Immature natural killer cell (primary cell): Measurements from ENCODE around the gene TREM2. TPM values are rescaled to one million over a fixed set of nuclear protein-coding genes. Genes with fewer than 3 reads are reported as not detected.

Experiments used
- DNase-seq, 3 donors: peaks; one replicate each; pipeline ENCODE4 v3.0.0; 2022; ENCODE audit warnings: mixed read lengths in 1 of 3
- H3K27ac Mint-ChIP-seq, 6 donors: one replicate each; pipeline ENCODE4 v1.8.0; 2020; ENCODE audit warnings: mixed read lengths in 6 of 6, mild to moderate bottlenecking in 5 of 6, inconsistent platforms in 4 of 6, moderate library complexity in 3 of 6
- H3K27me3 Mint-ChIP-seq, 3 donors: one replicate each; pipeline ENCODE4 v1.8.0; 2020 to 2021; ENCODE audit warnings: low read depth in 3 of 3, mild to moderate bottlenecking in 3 of 3, mixed read lengths in 3 of 3, moderate library complexity in 3 of 3, inconsistent platforms in 1 of 3
- H3K36me3 Mint-ChIP-seq, 3 donors: one replicate each; pipeline ENCODE4 v1.8.0; 2020; ENCODE audit warnings: mixed read lengths in 3 of 3, inconsistent platforms in 2 of 3, mild to moderate bottlenecking in 2 of 3
- H3K4me1 Mint-ChIP-seq, 2 donors: one replicate each; pipeline ENCODE4 v1.8.0; 2020; ENCODE audit warnings: inconsistent platforms in 2 of 2, mild to moderate bottlenecking in 2 of 2, mixed read lengths in 2 of 2, moderate library complexity in 1 of 2
- H3K4me3 Mint-ChIP-seq, 5 donors: one replicate each; pipeline ENCODE4 v1.8.0; 2020; ENCODE audit warnings: mild to moderate bottlenecking in 5 of 5, mixed read lengths in 5 of 5, inconsistent platforms in 3 of 5, moderate library complexity in 3 of 5
- H3K9me3 Mint-ChIP-seq, 6 donors: one replicate each; pipeline ENCODE4 v1.8.0; 2020; ENCODE audit warnings: mild to moderate bottlenecking in 6 of 6, mixed read lengths in 6 of 6, inconsistent platforms in 4 of 6, moderate library complexity in 3 of 6
- polyA plus RNA-seq, 3 donors: library from polyadenylated mRNA; unstranded; fragments of 300-500 nt; fragmentation: Illumina TruSeq; gene quantifications; one replicate each; pipeline ENCODE4 v1.2.3, GENCODE V29; 2021

TREM2 gene
- polyA plus RNA-seq, 3 donors from 2014 or later: not detected

- Mint-ChIP-seq H3K4me1 (no peaks in the 10 kb centered on the region), H3K9me3 (peaks cover 0 to 1% (median 0%) of the 10 kb centered on the region in 6 donors), H3K4me3 (no peak overlapping the region), H3K27ac (no peak overlapping the region), H3K36me3 (peaks cover 0 to 4% (median 0%) of the 10 kb centered on the region in 3 donors), H3K27me3 (peaks cover 2 to 7% (median 5%) of the 10 kb centered on the region in 3 donors)
- no peak for DNase-seq
Measured at GRCh38 chr6:41156771-41157170, 6.1 kb downstream of the TREM2 start.

- peaks cover 0 to 4% (median 0%) of the 10 kb centered on the region in 3 donors for H3K36me3 Mint-ChIP-seq
- no peak overlapping the region for H3K4me3 Mint-ChIP-seq
- H3K27me3 Mint-ChIP-seq: peaks cover 2 to 7% (median 5%) of the 10 kb centered on the region in 3 donors
- H3K4me1 Mint-ChIP-seq: no peaks in the 10 kb centered on the region
- H3K27ac Mint-ChIP-seq: no peak overlapping the region
- H3K9me3 Mint-ChIP-seq: peaks cover 0 to 1% (median 0%) of the 10 kb centered on the region in 6 donors
- DNase-seq: no peak
Measured at GRCh38 chr6:41156001-41156400, 6.9 kb downstream of the TREM2 start.

- no peaks in the 10 kb centered on the region for H3K4me1 Mint-ChIP-seq
Measured at GRCh38 chr6:41155132-41155805, 7.6 kb downstream of the TREM2 start.

GRCh38 chr6:41153992-41154625 lies 8.8 kb downstream of the TREM2 start, which contains the start of gene TREML1:
TREML1 (minus strand) TSS chr6:41154347; CDS start chr6:41154288, 59 bp downstream.
- Mint-ChIP-seq H3K4me1 (no peaks in the 10 kb centered on the region), H3K27ac (no peak within 1 kb of the TSS), H3K9me3 (peaks cover 0 to 1% (median 0%) of the 10 kb centered on the region in 6 donors), H3K27me3 (peaks cover 0 to 8% (median 5%) of the 10 kb centered on the region in 3 donors), H3K36me3 (peaks cover 0 to 8% (median 0%) of the 10 kb centered on the region in 3 donors), H3K4me3 (no peak within 1 kb of the TSS)
- no peak for DNase-seq

More at GRCh38 chr6:41155132-41155805, 7.6 kb downstream of the TREM2 start:
- Mint-ChIP-seq H3K27me3 (peaks cover 0 to 10% (median 5%) of the 10 kb centered on the region in 3 donors), H3K9me3 (peaks cover 0 to 1% (median 0%) of the 10 kb centered on the region in 6 donors), H3K36me3 (peaks cover 0 to 4% (median 0%) of the 10 kb centered on the region in 3 donors), H3K27ac (no peak overlapping the region), H3K4me3 (no peak overlapping the region)
- no peak for DNase-seq

- no peak overlapping the region for H3K27ac Mint-ChIP-seq
- no peak overlapping the region for H3K4me3 Mint-ChIP-seq
- H3K4me1 Mint-ChIP-seq: no peaks in the 10 kb centered on the region
- peaks cover 0 to 1% (median 0%) of the 10 kb centered on the region in 6 donors for H3K9me3 Mint-ChIP-seq
- H3K36me3 Mint-ChIP-seq: peaks cover 4 to 14% (median 5%) of the 10 kb centered on the region in 3 donors
- peaks cover 0 to 8% (median 5%) of the 10 kb centered on the region in 3 donors for H3K27me3 Mint-ChIP-seq
- no peak for DNase-seq
Measured at GRCh38 chr6:41153451-41153850, 9.5 kb downstream of the TREM2 start.

GRCh38 chr6:41150671-41151070 lies 12.2 kb downstream of the TREM2 start:
- H3K4me1 Mint-ChIP-seq: peaks cover 3 to 8% of the 10 kb centered on the region in 2 donors
- peaks cover 0 to 3% (median 2%) of the 10 kb centered on the region in 3 donors for H3K27me3 Mint-ChIP-seq
- peaks cover 0 to 1% (median 0%) of the 10 kb centered on the region in 6 donors for H3K9me3 Mint-ChIP-seq
- H3K4me3 Mint-ChIP-seq: no peak overlapping the region
- H3K27ac Mint-ChIP-seq: no peak overlapping the region
- H3K36me3 Mint-ChIP-seq: peaks cover 12 to 30% (median 12%) of the 10 kb centered on the region in 3 donors
- DNase-seq: no peak

GRCh38 chr6:41147917-41148316 lies 15.0 kb downstream of the TREM2 start:
- Mint-ChIP-seq H3K4me3 (no peak overlapping the region), H3K27ac (no peak overlapping the region), H3K9me3 (peaks cover 0 to 1% (median 0%) of the 10 kb centered on the region in 6 donors)

GRCh38 chr6:41136911-41137310 lies 26.0 kb downstream of the TREM2 start:
- Mint-ChIP-seq H3K27me3 (no peaks in the 10 kb centered on the region), H3K36me3 (peaks cover 15 to 34% (median 24%) of the 10 kb centered on the region in 3 donors), H3K9me3 (no peaks in the 10 kb centered on the region), H3K4me1 (no peaks in the 10 kb centered on the region), H3K4me3 (no peak overlapping the region), H3K27ac (no peak overlapping the region)
- no peak for DNase-seq

More at GRCh38 chr6:41147917-41148316, 15.0 kb downstream of the TREM2 start:
- Mint-ChIP-seq H3K36me3 (peaks cover 12 to 39% (median 24%) of the 10 kb centered on the region in 3 donors), H3K27me3 (peaks cover 0 to 3% (median 2%) of the 10 kb centered on the region in 3 donors), H3K4me1 (peaks cover 3 to 8% of the 10 kb centered on the region in 2 donors)
- no peak for DNase-seq

GRCh38 chr6:41135062-41135832 lies 27.7 kb downstream of the TREM2 start:
- Mint-ChIP-seq H3K36me3 (peaks cover 18 to 24% (median 24%) of the 10 kb centered on the region in 3 donors), H3K9me3 (no peaks in the 10 kb centered on the region), H3K4me1 (no peaks in the 10 kb centered on the region), H3K4me3 (no peak overlapping the region), H3K27me3 (no peaks in the 10 kb centered on the region), H3K27ac (no peak overlapping the region)
- DNase-seq: no peak

GRCh38 chr6:41132254-41132653 lies 30.7 kb downstream of the TREM2 start:
- Mint-ChIP-seq H3K9me3 (peaks cover 0 to 1% (median 0%) of the 10 kb centered on the region in 6 donors), H3K4me3 (no peak overlapping the region), H3K36me3 (peaks cover 18 to 25% (median 21%) of the 10 kb centered on the region in 3 donors), H3K27ac (no peak overlapping the region), H3K4me1 (peaks cover 0 to 1% of the 10 kb centered on the region in 2 donors), H3K27me3 (no peaks in the 10 kb centered on the region)
- DNase-seq: no peak

- no peak for DNase-seq
- Mint-ChIP-seq H3K4me1 (peaks cover 0 to 6% of the 10 kb centered on the region in 2 donors), H3K27ac (no peak overlapping the region), H3K27me3 (no peaks in the 10 kb centered on the region), H3K9me3 (peaks cover 0 to 1% (median 0%) of the 10 kb centered on the region in 6 donors), H3K36me3 (peaks cover 7 to 28% (median 23%) of the 10 kb centered on the region in 3 donors), H3K4me3 (no peak overlapping the region)
Measured at GRCh38 chr6:41125282-41125681, 37.6 kb downstream of the TREM2 start.

GRCh38 chr6:41122918-41123317 lies 40.0 kb downstream of the TREM2 start:
- DNase-seq: no peak
- no peaks in the 10 kb centered on the region for H3K27me3 Mint-ChIP-seq
- no peak overlapping the region for H3K4me3 Mint-ChIP-seq
- peaks cover 0 to 1% (median 0%) of the 10 kb centered on the region in 6 donors for H3K9me3 Mint-ChIP-seq
- H3K27ac Mint-ChIP-seq: no peak overlapping the region
- H3K36me3 Mint-ChIP-seq: peaks cover 7 to 34% (median 23%) of the 10 kb centered on the region in 3 donors
- peaks cover 0 to 6% of the 10 kb centered on the region in 2 donors for H3K4me1 Mint-ChIP-seq

- Mint-ChIP-seq H3K4me3 (no peak overlapping the region), H3K27ac (no peak overlapping the region), H3K9me3 (no peaks in the 10 kb centered on the region), H3K4me1 (peaks cover 0 to 6% of the 10 kb centered on the region in 2 donors), H3K36me3 (peaks cover 5 to 37% (median 23%) of the 10 kb centered on the region in 3 donors), H3K27me3 (no peaks in the 10 kb centered on the region)
- DNase-seq: no peak
Measured at GRCh38 chr6:41122373-41122772, 40.5 kb downstream of the TREM2 start.
